WTC11 (cell line): ENCODE measurements around the gene AHCYL1. TPM values are rescaled to one million over a fixed set of nuclear protein-coding genes. Genes with fewer than 3 reads are reported as not detected.

ENCODE experiments used
- ATAC-seq: fragments of 200-7000 bp; cut with Tn5 transposase; 2 replicates; pipeline ENCODE4 v1.10.0; 2021; ENCODE audit warnings: mild to moderate bottlenecking, moderate library complexity
- CTCF ChIA-PET: fragments of 300-600 bp; sonication (Branson Sonifier 250); formaldehyde crosslinking; loops from one replicate; lab custom pipeline; 2021; ENCODE audit warnings: antibody characterized with exemption; lab: Charles Lee
- POLR2A ChIA-PET: fragments of 350-600 bp; sonication (Branson Sonifier 250); formaldehyde crosslinking; loops from one replicate; lab custom pipeline; 2021; ENCODE audit warnings: antibody characterized with exemption; lab: Charles Lee
- DNase-seq: peaks from one replicate; pipeline ENCODE4 v3.0.0; 2021; ENCODE audit warnings: low spot score
- H3K27ac Mint-ChIP-seq: 2 replicates; pipeline ENCODE4 v1.8.0; 2021; ENCODE audit warnings: mixed read lengths
- H3K27me3 Mint-ChIP-seq: 2 replicates; pipeline ENCODE4 v1.8.0; 2021; ENCODE audit warnings: low read depth, mild to moderate bottlenecking, moderate library complexity, mixed read lengths
- H3K36me3 Mint-ChIP-seq: 2 replicates; pipeline ENCODE4 v1.8.0; 2021; ENCODE audit warnings: mixed read lengths
- H3K4me1 Mint-ChIP-seq: 2 replicates; pipeline ENCODE4 v1.8.0; 2022; ENCODE audit warnings: mixed read lengths
- H3K4me3 Mint-ChIP-seq: 2 replicates; pipeline ENCODE4 v1.8.0; 2021; ENCODE audit warnings: mild to moderate bottlenecking, moderate library complexity, mixed read lengths
- H3K9me3 Mint-ChIP-seq: 2 replicates; pipeline ENCODE4 v1.8.0; 2021; ENCODE audit warnings: mixed read lengths
- CREB1 ChIP-seq: sonication (generic); formaldehyde crosslinking; IDR thresholded peaks from 2 replicates; pipeline ENCODE4 v1.8.0; 2023; ENCODE audit warnings: mild to moderate bottlenecking, missing genetic modification reagents
- ELF4 ChIP-seq: sonication (generic); formaldehyde crosslinking; IDR thresholded peaks from 2 replicates; pipeline ENCODE4 v1.8.1; 2022; ENCODE audit warnings: low read depth, mild to moderate bottlenecking, moderate library complexity, missing genetic modification reagents
- ETV6 ChIP-seq: sonication (generic); formaldehyde crosslinking; IDR thresholded peaks from 2 replicates; pipeline ENCODE4 v1.8.1; 2022; ENCODE audit warnings: mild to moderate bottlenecking, missing genetic modification reagents
- FOXJ3 ChIP-seq: sonication (generic); formaldehyde crosslinking; IDR thresholded peaks from 2 replicates; pipeline ENCODE4 v1.9.0; 2021; ENCODE audit warnings: missing genetic modification reagents, mild to moderate bottlenecking, borderline replicate concordance
- NFYB ChIP-seq: sonication (generic); formaldehyde crosslinking; conservative IDR thresholded peaks from 2 replicates; pipeline ENCODE4 v1.8.0; 2022; ENCODE audit warnings: low read depth, missing genetic modification reagents
- SP1 ChIP-seq: sonication (generic); formaldehyde crosslinking; conservative IDR thresholded peaks from 2 replicates; pipeline ENCODE4 v1.8.1; 2022; ENCODE audit warnings: missing genetic modification reagents
- TEAD4 ChIP-seq: sonication (generic); formaldehyde crosslinking; IDR thresholded peaks from 2 replicates; pipeline ENCODE4 v1.8.0; 2022; ENCODE audit warnings: mild to moderate bottlenecking, missing genetic modification reagents
- ZNF232 ChIP-seq: sonication (generic); formaldehyde crosslinking; IDR thresholded peaks from 2 replicates; pipeline ENCODE4 v1.8.0; 2022; ENCODE audit warnings: mild to moderate bottlenecking, missing genetic modification reagents
- ZNF317 ChIP-seq: sonication (generic); formaldehyde crosslinking; IDR thresholded peaks from 2 replicates; pipeline ENCODE4 v1.8.1; 2023; ENCODE audit warnings: low read depth, mild to moderate bottlenecking, moderate library complexity, missing genetic modification reagents, borderline replicate concordance
- ZNF423 ChIP-seq: fragments of 250-450 bp; sonication (Bioruptor Pico); IDR thresholded peaks from 2 replicates; pipeline ENCODE4 v2.1.2; 2022; ENCODE audit warnings: mild to moderate bottlenecking, moderate library complexity
- total RNA-seq: library from RNA; stranded (reverse); gene quantifications from 3 replicates; pipeline ENCODE4 v1.2.3, GENCODE V29; 2021
- TF ChIP-seq, protein P1 (sequence below): sonication (generic); formaldehyde crosslinking; IDR thresholded peaks from 2 replicates; pipeline ENCODE4 v1.8.0; 2022; ENCODE audit warnings: mild to moderate bottlenecking, missing genetic modification reagents
- TF ChIP-seq, protein P2 (sequence below): sonication (generic); formaldehyde crosslinking; IDR thresholded peaks from 2 replicates; pipeline ENCODE4 v1.8.1; 2022; ENCODE audit warnings: mild to moderate bottlenecking, missing genetic modification reagents, moderate library complexity, borderline replicate concordance
- TF ChIP-seq, protein P3 (sequence below): sonication (generic); formaldehyde crosslinking; IDR thresholded peaks from 2 replicates; pipeline ENCODE4 v1.8.1; 2022; ENCODE audit warnings: low read depth, mild to moderate bottlenecking, moderate library complexity, missing genetic modification reagents, borderline replicate concordance
- TF ChIP-seq, protein P4 (sequence below): sonication (generic); formaldehyde crosslinking; IDR thresholded peaks from 2 replicates; pipeline ENCODE4 v1.8.0; 2022; ENCODE audit warnings: mild to moderate bottlenecking, missing genetic modification reagents
- TF ChIP-seq, protein P5 (sequence below): fragments of 250-450 bp; sonication (Bioruptor Pico); IDR thresholded peaks from 2 replicates; pipeline ENCODE4 v2.1.2; 2022; ENCODE audit warnings: mild to moderate bottlenecking, moderate library complexity
- TF ChIP-seq, protein P6 (sequence below): sonication (generic); formaldehyde crosslinking; IDR thresholded peaks from 2 replicates; pipeline ENCODE4 v1.8.1; 2023; ENCODE audit warnings: mild to moderate bottlenecking, missing genetic modification reagents, borderline replicate concordance
- TF ChIP-seq, protein P7 (sequence below): sonication (generic); formaldehyde crosslinking; IDR thresholded peaks from 2 replicates; pipeline ENCODE4 v1.8.0; 2023; ENCODE audit warnings: missing genetic modification reagents, mild to moderate bottlenecking, borderline replicate concordance
- TF ChIP-seq, protein P8 (sequence below): sonication (generic); formaldehyde crosslinking; IDR thresholded peaks from 2 replicates; pipeline ENCODE4 v1.8.0; 2022; ENCODE audit warnings: mild to moderate bottlenecking, missing genetic modification reagents

AHCYL1 gene
- total RNA-seq, 1 experiment from 2014 or later: 92.1 TPM

DNA sequence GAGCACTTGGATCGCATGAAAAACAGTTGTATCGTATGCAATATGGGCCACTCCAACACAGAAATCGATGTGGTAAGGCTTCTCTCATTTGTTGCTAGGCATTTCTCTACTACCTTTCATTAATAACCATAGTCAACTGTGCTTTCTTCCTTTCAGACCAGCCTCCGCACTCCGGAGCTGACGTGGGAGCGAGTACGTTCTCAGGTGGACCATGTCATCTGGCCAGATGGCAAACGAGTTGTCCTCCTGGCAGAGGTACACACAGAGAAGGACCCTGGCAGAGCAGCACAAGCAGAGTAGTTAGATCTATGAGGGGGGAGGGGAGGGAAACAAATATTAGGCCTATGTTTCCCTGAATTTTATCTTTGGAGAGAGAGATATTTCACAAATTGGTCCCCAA lies 33.8 kb downstream of the AHCYL1 start:
- H3K36me3 Mint-ChIP-seq: peaks cover 92% of the 10 kb centered on the region
- H3K4me3 Mint-ChIP-seq: no peak overlapping the region
- CTCF ChIA-PET: no interaction called here
- TF ChIP-seq ZNF232 (CRISPR knock-in tag) (no peak), ETV6 (CRISPR knock-in tag) (no peak), NFYB (no peak), SP1 (CRISPR knock-in tag) (no peak)
- TF ChIP-seq, protein P1, sequence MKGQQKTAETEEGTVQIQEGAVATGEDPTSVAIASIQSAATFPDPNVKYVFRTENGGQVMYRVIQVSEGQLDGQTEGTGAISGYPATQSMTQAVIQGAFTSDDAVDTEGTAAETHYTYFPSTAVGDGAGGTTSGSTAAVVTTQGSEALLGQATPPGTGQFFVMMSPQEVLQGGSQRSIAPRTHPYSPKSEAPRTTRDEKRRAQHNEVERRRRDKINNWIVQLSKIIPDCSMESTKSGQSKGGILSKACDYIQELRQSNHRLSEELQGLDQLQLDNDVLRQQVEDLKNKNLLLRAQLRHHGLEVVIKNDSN (CRISPR knock-in tag): no peak
- TF ChIP-seq, protein P2, sequence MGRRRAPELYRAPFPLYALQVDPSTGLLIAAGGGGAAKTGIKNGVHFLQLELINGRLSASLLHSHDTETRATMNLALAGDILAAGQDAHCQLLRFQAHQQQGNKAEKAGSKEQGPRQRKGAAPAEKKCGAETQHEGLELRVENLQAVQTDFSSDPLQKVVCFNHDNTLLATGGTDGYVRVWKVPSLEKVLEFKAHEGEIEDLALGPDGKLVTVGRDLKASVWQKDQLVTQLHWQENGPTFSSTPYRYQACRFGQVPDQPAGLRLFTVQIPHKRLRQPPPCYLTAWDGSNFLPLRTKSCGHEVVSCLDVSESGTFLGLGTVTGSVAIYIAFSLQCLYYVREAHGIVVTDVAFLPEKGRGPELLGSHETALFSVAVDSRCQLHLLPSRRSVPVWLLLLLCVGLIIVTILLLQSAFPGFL: no peak
- TF ChIP-seq, protein P3, sequence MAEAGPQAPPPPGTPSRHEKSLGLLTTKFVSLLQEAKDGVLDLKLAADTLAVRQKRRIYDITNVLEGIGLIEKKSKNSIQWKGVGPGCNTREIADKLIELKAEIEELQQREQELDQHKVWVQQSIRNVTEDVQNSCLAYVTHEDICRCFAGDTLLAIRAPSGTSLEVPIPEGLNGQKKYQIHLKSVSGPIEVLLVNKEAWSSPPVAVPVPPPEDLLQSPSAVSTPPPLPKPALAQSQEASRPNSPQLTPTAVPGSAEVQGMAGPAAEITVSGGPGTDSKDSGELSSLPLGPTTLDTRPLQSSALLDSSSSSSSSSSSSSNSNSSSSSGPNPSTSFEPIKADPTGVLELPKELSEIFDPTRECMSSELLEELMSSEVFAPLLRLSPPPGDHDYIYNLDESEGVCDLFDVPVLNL (CRISPR knock-in tag): no peak
- TF ChIP-seq, protein P4, sequence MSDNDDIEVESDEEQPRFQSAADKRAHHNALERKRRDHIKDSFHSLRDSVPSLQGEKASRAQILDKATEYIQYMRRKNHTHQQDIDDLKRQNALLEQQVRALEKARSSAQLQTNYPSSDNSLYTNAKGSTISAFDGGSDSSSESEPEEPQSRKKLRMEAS (CRISPR knock-in tag): no peak
- TF ChIP-seq, protein P5, sequence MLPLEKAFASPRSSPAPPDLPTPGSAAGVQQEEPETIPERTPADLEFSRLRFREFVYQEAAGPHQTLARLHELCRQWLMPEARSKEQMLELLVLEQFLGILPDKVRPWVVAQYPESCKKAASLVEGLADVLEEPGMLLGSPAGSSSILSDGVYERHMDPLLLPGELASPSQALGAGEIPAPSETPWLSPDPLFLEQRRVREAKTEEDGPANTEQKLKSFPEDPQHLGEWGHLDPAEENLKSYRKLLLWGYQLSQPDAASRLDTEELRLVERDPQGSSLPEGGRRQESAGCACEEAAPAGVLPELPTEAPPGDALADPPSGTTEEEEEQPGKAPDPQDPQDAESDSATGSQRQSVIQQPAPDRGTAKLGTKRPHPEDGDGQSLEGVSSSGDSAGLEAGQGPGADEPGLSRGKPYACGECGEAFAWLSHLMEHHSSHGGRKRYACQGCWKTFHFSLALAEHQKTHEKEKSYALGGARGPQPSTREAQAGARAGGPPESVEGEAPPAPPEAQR: no peak
- TF ChIP-seq, protein P6, sequence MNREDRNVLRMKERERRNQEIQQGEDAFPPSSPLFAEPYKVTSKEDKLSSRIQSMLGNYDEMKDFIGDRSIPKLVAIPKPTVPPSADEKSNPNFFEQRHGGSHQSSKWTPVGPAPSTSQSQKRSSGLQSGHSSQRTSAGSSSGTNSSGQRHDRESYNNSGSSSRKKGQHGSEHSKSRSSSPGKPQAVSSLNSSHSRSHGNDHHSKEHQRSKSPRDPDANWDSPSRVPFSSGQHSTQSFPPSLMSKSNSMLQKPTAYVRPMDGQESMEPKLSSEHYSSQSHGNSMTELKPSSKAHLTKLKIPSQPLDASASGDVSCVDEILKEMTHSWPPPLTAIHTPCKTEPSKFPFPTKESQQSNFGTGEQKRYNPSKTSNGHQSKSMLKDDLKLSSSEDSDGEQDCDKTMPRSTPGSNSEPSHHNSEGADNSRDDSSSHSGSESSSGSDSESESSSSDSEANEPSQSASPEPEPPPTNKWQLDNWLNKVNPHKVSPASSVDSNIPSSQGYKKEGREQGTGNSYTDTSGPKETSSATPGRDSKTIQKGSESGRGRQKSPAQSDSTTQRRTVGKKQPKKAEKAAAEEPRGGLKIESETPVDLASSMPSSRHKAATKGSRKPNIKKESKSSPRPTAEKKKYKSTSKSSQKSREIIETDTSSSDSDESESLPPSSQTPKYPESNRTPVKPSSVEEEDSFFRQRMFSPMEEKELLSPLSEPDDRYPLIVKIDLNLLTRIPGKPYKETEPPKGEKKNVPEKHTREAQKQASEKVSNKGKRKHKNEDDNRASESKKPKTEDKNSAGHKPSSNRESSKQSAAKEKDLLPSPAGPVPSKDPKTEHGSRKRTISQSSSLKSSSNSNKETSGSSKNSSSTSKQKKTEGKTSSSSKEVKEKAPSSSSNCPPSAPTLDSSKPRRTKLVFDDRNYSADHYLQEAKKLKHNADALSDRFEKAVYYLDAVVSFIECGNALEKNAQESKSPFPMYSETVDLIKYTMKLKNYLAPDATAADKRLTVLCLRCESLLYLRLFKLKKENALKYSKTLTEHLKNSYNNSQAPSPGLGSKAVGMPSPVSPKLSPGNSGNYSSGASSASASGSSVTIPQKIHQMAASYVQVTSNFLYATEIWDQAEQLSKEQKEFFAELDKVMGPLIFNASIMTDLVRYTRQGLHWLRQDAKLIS (CRISPR knock-in tag): no peak
- TF ChIP-seq, all 79 proteins: peak for 0
- no peaks in the 10 kb centered on the region for H3K4me1 Mint-ChIP-seq
- H3K27ac Mint-ChIP-seq: no peak overlapping the region
- ATAC-seq (no peak), DNase-seq (no peak)
- no peaks in the 10 kb centered on the region for H3K9me3 Mint-ChIP-seq
- POLR2A ChIA-PET: no interaction called here
- no peaks in the 10 kb centered on the region for H3K27me3 Mint-ChIP-seq

DNA sequence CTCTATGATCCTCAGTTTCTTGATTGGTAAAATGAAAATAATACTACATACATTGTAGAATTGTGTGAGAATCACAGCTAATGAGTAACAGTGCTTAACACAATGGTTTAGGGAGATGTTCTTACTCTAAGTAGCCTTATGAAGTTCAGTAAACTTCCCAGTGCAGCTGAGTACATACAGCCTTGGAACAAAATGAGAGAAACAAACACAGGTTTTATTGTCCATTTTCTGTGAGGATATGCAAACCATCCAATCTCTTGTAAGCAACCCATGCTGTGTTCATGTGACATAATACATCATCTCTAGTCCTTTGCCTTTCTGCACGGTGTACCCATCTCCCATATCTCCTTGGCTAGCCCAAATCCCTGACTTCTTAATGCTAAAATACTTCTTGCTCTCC lies 35.2 kb downstream of the AHCYL1 start:
- H3K27me3 Mint-ChIP-seq: no peaks in the 10 kb centered on the region
- peaks cover 93% of the 10 kb centered on the region for H3K36me3 Mint-ChIP-seq
- H3K4me3 Mint-ChIP-seq: no peak overlapping the region
- DNase-seq (no peak), ATAC-seq (no peak)
- H3K27ac Mint-ChIP-seq: no peak overlapping the region
- no peaks in the 10 kb centered on the region for H3K9me3 Mint-ChIP-seq
- POLR2A ChIA-PET: no interaction called here
- no peaks in the 10 kb centered on the region for H3K4me1 Mint-ChIP-seq
- CTCF ChIA-PET: interaction anchor here (1.1 to 2.5 kb wide), 3 partner anchors 10 to 35 kb away, joined by 3 to 9 read pairs (median 7); partner anchors contain the start of gene AHCYL1
- TF ChIP-seq ETV6 (CRISPR knock-in tag): no peak
- no peak for TF ChIP-seq FOXJ3 (CRISPR knock-in tag)
- TF ChIP-seq ZNF423: no peak
- TF ChIP-seq, protein P7, sequence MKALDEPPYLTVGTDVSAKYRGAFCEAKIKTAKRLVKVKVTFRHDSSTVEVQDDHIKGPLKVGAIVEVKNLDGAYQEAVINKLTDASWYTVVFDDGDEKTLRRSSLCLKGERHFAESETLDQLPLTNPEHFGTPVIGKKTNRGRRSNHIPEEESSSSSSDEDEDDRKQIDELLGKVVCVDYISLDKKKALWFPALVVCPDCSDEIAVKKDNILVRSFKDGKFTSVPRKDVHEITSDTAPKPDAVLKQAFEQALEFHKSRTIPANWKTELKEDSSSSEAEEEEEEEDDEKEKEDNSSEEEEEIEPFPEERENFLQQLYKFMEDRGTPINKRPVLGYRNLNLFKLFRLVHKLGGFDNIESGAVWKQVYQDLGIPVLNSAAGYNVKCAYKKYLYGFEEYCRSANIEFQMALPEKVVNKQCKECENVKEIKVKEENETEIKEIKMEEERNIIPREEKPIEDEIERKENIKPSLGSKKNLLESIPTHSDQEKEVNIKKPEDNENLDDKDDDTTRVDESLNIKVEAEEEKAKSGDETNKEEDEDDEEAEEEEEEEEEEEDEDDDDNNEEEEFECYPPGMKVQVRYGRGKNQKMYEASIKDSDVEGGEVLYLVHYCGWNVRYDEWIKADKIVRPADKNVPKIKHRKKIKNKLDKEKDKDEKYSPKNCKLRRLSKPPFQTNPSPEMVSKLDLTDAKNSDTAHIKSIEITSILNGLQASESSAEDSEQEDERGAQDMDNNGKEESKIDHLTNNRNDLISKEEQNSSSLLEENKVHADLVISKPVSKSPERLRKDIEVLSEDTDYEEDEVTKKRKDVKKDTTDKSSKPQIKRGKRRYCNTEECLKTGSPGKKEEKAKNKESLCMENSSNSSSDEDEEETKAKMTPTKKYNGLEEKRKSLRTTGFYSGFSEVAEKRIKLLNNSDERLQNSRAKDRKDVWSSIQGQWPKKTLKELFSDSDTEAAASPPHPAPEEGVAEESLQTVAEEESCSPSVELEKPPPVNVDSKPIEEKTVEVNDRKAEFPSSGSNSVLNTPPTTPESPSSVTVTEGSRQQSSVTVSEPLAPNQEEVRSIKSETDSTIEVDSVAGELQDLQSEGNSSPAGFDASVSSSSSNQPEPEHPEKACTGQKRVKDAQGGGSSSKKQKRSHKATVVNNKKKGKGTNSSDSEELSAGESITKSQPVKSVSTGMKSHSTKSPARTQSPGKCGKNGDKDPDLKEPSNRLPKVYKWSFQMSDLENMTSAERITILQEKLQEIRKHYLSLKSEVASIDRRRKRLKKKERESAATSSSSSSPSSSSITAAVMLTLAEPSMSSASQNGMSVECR (CRISPR knock-in tag): no peak
- TF ChIP-seq ELF4 (CRISPR knock-in tag): no peak
- no peak for TF ChIP-seq TEAD4 (CRISPR knock-in tag)
- no peak for TF ChIP-seq CREB1 (CRISPR knock-in tag)
- TF ChIP-seq, protein P8, sequence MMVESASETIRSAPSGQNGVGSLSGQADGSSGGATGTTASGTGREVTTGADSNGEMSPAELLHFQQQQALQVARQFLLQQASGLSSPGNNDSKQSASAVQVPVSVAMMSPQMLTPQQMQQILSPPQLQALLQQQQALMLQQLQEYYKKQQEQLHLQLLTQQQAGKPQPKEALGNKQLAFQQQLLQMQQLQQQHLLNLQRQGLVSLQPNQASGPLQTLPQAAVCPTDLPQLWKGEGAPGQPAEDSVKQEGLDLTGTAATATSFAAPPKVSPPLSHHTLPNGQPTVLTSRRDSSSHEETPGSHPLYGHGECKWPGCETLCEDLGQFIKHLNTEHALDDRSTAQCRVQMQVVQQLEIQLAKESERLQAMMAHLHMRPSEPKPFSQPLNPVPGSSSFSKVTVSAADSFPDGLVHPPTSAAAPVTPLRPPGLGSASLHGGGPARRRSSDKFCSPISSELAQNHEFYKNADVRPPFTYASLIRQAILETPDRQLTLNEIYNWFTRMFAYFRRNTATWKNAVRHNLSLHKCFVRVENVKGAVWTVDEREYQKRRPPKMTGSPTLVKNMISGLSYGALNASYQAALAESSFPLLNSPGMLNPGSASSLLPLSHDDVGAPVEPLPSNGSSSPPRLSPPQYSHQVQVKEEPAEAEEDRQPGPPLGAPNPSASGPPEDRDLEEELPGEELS (CRISPR knock-in tag): no peak
- TF ChIP-seq, protein P5: no peak
- no peak for TF ChIP-seq ZNF317 (CRISPR knock-in tag)
